HepG2 (cell line): Measurements from ENCODE around the gene PML. TPM values are rescaled to one million over a fixed set of nuclear protein-coding genes. Genes with fewer than 3 reads are reported as not detected.
A peak's percentile ranks its signal among the peaks of the same experiment; 100 is the strongest.

Source experiments
- AHDC1 ChIP-seq: sonication (generic); formaldehyde crosslinking; IDR thresholded peaks from 2 replicates; pipeline ENCODE4 v1.5.1; 2020; ENCODE audit warnings: mild to moderate bottlenecking, missing genetic modification reagents, borderline replicate concordance
- ELF1 ChIP-seq: sonication (generic); formaldehyde crosslinking; IDR thresholded peaks from 2 replicates; pipeline ENCODE4 v1.4.0; 2020; ENCODE audit warnings: missing genetic modification reagents
- HNRNPH1 ChIP-seq: fragments of 200-400 bp; formaldehyde crosslinking; optimal IDR thresholded peaks from 2 replicates; pipeline ENCODE3; 2017; ENCODE audit warnings: mild to moderate bottlenecking, low read depth, low read length
- HNRNPLL ChIP-seq: fragments of 200-400 bp; formaldehyde crosslinking; IDR thresholded peaks from 2 replicates; pipeline ENCODE4 v1.6.1; 2017; ENCODE audit warnings: mild to moderate bottlenecking, low read depth, low read length; ENCODE audit not compliant: poor library complexity, severe bottlenecking
- PHF21A ChIP-seq: sonication (generic); formaldehyde crosslinking; IDR thresholded peaks from 2 replicates; pipeline ENCODE4 v1.5.0; 2020; ENCODE audit warnings: mild to moderate bottlenecking, missing genetic modification reagents
- PITX1 ChIP-seq: sonication (generic); formaldehyde crosslinking; IDR thresholded peaks from 2 replicates; pipeline ENCODE4 v1.5.1; 2020; ENCODE audit warnings: mild to moderate bottlenecking, missing genetic modification reagents
- RAD51 ChIP-seq: fragments of 450-650 bp; IDR thresholded peaks from 2 replicates; pipeline ENCODE4 v1.6.1; 2016; ENCODE audit warnings: borderline replicate concordance
- RFX1 ChIP-seq: fragments of 450-650 bp; IDR thresholded peaks from 2 replicates; pipeline ENCODE4 v1.6.1; 2017
- RNF2 ChIP-seq: fragments of 450-650 bp; conservative IDR thresholded peaks from 2 replicates; pipeline ENCODE4 v1.6.1; 2016; ENCODE audit warnings: low read depth
- SALL1 ChIP-seq: sonication (generic); formaldehyde crosslinking; IDR thresholded peaks from 2 replicates; pipeline ENCODE4 v1.8.0; 2022; ENCODE audit warnings: mild to moderate bottlenecking, missing genetic modification reagents
- SALL2 ChIP-seq: sonication (generic); formaldehyde crosslinking; IDR thresholded peaks from 2 replicates; pipeline ENCODE4 v1.8.1; 2023; ENCODE audit warnings: mild to moderate bottlenecking, missing genetic modification reagents, inconsistent platforms
- SNAPC4 ChIP-seq: sonication (generic); formaldehyde crosslinking; IDR thresholded peaks from 2 replicates; pipeline ENCODE4 v1.4.0; 2020; ENCODE audit warnings: mild to moderate bottlenecking, missing genetic modification reagents
- ZBTB25 ChIP-seq: IDR thresholded peaks from 2 replicates; pipeline ENCODE4 v1.6.1; 2018; ENCODE audit warnings: missing genetic modification reagents
- ZNF276 ChIP-seq: sonication (generic); formaldehyde crosslinking; IDR thresholded peaks from 2 replicates; pipeline ENCODE4 v1.4.0; 2020; ENCODE audit warnings: mild to moderate bottlenecking, low read depth, missing genetic modification reagents
- ZNF329 ChIP-seq: sonication (generic); formaldehyde crosslinking; IDR thresholded peaks from 2 replicates; pipeline ENCODE4 v1.9.0; 2021; ENCODE audit warnings: low read depth, mild to moderate bottlenecking, missing genetic modification reagents
- ZNF331 ChIP-seq: sonication (generic); formaldehyde crosslinking; IDR thresholded peaks from 2 replicates; pipeline ENCODE4 v1.4.0; 2020; ENCODE audit warnings: missing genetic modification reagents
- ZNF598 ChIP-seq: sonication (generic); formaldehyde crosslinking; IDR thresholded peaks from 2 replicates; pipeline ENCODE4 v1.5.1; 2020; ENCODE audit warnings: mild to moderate bottlenecking, missing genetic modification reagents, borderline replicate concordance
- polyA plus RNA-seq, 8 experiments: library from polyadenylated mRNA; depleted of rRNA in 3 of 8; stranded (reverse) in 7 of 8; unstranded in 1 of 8; fragments of >200 nt; fragmentation: Illumina TruSeq in 4 of 8; extraction: Trizol in 4 of 8; gene quantifications; 2 replicates each; pipeline versions ENCODE4 v1.2.1 to v1.2.3, GENCODE V29; 2011 to 2016; ENCODE audit warnings: low read depth in 4 of 8, missing spikeins in 1 of 8, mixed read lengths in 1 of 8; ENCODE audit not compliant: insufficient read depth in 1 of 8
- total RNA-seq, 5 experiments: library from RNA; depleted of rRNA; stranded (reverse); fragments of >200 nt; fragmentation: Illumina TruSeq; extraction: Trizol; gene quantifications; 2 replicates each; pipeline ENCODE4 v1.2.3, GENCODE V29; 2016; ENCODE audit warnings: low read depth in 1 of 5

Gene PML
- total and polyA plus RNA-seq, 2 of the 13 experiments (the other 11 are each of a cell fraction or from before 2014, with no cell fraction given): 2.9 to 3.9 TPM

- TF ChIP-seq AHDC1 (no peak), ZNF276 (CRISPR knock-in tag) (no peak), PITX1 (CRISPR knock-in tag) (peak; percentile 36; the same call in 1 of the 2 replicates), ZNF331 (CRISPR knock-in tag) (0 out of 2 replicates have a peak, but pooled peaks have one; percentile 9), SALL1 (CRISPR knock-in tag) (peak; percentile 32; the same call in 1 of the 2 replicates), ELF1 (CRISPR knock-in tag) (peak; percentile 63; the same call in 1 of the 2 replicates), RNF2 (no peak), RFX1 (no peak), HNRNPLL (peak; percentile 56), SNAPC4 (CRISPR knock-in tag) (no peak), HNRNPH1 (no peak), ZBTB25 (CRISPR knock-in tag) (peak; percentile 30; the same call in 1 of the 2 replicates), PHF21A (peak; percentile 28; the same call in 1 of the 2 replicates), ZNF598 (no peak), SALL2 (no peak), RAD51 (no peak), ZNF329 (CRISPR knock-in tag) (no peak)
These were observed at the start of gene PML (continued) for GRCh38 chr15:73994413-73994883.
